ELF-1 (cell line): ENCODE measurements around the gene FAM241B.

Experiments used
- DNase-seq: peaks from one replicate; pipeline ENCODE4 v3.0.0-alpha.2; 2016; ENCODE audit warnings: low read depth, low spot score

Gene FAM241B

DNA sequence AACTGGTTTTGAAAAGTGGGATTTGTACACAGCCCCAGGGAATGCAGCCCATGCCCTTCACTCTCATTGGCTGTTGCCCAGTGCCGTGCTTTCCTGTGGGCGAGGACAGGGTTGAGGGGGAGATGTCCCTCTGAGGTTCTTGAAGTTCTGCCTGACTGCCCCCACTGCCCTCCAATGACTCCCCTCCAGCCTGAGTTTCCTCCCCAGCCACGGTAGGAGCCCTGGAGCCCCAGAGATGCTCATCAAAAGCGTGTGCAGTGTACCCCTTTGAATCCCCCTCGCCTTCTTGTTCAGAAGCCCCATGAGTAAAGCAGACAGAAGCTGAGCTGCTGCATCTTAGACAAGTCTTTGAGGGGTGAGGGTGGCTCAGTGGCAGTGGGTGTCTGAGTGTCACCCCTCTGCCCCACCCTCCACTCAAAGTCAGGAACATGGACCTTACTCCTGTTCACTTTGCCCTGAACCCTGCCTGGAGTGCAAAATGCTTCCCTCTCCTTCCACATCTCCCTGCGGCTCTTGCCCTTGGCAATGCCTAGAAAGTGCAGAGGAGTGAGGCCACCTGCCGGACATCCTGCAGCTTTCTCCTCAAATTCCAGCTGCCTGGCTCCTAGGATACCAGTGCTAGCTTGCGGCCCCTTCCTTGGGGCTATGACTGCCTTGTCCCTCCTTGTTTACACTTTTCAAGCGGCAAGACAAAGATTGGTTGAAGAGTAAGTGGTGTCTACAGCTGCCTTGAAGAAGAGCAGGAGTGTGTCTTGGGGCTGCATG lies 19.9 kb downstream of the FAM241B start:
- peak; percentile 91 for DNase-seq

DNA sequence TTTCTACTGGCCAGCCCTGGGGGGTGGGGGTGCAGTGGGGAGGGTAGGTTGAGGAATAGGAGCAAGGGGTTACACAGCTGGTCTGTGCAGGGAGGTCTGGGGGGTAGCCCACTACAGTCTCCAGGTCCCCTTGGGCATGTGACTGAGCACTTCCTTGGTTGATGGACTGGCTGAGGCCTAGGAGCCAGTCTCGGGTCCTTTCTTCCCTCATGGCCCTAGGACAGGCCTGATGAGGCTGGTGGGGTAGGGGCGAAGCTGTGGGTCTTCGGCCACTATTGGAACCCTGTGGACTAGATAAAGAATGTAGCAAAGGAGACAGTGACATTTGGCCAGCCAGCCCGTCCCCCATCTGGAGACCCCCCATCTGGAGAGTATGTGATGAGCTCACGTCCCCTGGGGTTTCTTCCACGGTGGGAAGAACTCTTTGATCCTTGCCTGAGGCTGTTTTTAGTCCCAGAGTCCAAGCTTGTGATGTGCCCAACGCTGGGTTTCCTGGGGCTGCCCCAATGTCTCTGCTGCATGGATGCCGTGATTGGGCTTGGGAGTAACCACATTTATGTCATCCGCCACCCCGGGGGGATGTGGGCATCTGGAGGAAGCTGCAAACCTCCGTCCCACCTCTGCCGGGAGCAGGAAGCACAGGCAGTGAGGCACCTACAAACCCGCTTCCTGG lies 20.7 kb downstream of the FAM241B start:
- DNase-seq, result no peak

DNA sequence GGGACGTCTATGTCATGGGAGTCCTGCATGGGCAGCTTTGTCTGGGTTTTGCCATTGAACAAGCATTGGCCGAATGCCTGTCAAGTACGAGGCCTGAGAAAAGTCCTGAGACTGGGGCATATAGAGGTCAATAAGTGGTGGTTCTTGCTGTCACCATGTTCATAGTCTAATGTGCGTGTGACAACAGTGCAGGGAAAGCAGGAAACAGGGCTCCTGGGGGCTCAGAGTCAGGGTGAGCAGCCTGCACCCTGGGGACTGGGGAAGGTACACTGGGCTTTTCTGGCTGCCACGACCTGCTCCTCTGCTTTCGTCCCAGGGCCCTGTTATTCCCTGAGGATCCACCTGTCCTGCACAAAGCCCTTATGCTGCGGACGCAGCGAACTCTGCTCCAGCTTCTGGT lies 21.3 kb downstream of the FAM241B start:
- no peak for DNase-seq

DNA sequence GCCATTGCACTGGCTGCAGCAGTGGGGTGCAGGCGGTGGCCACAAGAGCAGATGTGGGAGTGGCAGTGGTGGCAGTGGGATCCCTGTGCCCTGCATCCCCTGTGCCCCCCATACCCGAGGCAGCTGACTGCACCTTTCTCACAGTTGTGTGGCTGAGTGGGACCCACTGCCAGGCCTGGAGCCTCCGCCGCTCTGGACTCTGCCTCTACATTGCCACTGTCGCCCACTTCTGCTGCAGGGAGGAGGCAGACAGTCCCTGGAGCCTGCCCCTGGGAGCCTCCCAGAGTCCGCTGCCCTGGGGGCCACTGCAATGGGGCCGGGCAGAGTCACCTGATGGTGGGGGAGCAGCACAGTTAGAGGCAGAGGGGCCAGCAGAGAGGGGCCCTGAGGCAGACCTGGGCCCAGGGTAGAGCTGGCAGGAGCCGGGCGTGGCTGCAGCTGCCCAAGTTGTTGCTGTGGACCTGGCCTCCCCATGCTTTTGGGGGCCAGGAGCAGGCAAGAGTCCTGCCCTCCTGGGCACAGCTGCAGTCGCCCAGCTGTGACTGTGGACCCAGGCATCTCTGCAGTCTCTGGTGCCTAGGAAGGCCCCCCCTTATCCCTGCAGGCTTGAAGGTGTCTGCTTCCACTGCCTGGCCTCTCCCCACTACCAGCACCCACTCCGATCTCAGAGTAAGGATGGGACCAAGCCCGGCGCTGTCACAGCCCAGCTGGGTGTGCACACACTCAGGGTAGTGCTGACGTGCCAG lies 22.2 kb downstream of the FAM241B start:
- no peak for DNase-seq

DNA sequence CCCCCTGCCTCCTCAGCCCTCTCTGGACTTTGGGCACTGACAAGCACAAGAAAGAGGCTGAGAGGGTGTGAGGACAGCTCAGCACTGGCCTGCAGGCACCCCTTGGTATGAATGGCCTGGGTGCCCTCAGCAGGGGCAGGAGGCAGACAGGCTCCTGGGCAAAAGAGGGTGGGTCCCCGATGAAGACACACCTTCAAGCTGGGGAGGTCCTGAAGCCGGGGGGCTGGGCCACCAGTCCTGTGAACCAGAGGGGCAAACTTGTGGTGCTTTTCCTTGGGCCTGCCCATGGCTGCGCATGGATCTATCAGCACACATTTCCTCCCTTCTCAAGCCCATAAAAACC lies 22.8 kb downstream of the FAM241B start:
- no peak for DNase-seq

DNA sequence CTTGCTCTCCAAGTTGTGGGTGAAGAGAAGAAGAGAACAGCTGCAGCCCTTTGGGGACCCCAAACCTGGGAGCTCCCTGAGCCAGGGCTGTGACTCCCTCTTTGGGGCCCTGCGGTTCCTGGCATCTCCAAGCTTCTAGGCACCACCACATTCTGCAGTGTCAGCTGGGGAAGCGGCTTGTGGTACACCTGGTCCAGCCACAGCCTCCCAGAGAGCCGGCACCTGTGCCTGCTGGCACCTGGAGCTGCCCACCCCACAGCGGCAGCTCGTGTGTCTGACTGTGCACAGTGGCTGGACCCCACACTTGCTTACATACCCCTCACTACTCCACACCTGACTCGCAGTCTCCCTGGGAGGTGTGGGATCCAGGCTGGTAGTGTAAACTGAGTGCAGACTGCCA lies 23.5 kb downstream of the FAM241B start:
- no peak for DNase-seq

DNA sequence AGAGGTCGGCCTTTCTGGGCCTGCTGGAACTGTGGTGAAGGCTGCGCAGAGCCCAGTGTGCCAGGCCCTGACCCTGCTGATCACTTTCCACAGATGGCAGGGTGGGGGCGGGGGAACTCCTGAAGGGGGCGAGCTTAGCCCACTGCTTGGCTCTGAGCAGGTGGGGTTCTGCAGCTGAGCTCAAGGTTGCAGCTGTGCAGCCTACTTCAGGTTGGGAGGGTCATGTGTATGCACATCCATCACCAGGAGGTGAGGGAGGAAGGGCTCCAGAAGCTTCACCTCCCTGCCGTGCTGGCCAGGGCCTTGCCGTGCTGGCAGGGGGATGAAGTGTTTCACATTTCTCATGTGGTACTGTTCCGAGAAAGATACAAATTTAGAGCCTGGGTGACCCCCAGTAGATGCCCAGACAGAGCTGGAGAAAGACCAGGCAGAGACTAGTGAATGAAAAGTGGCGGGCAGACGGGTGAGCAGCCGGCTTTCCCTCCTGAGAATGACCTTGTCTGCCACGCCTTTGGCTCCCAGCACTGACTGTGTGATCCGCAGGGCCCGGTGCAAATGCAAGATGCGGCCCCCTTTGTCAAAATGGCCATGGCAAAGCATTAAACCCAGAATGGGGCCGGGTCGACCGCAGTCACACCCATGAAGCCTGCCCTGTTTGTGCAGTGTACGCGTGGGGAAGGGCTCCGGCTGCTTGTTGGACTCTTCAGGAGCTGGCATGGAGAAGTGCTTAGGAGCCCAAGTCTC lies 25.2 kb downstream of the FAM241B start:
- no peak for DNase-seq

DNA sequence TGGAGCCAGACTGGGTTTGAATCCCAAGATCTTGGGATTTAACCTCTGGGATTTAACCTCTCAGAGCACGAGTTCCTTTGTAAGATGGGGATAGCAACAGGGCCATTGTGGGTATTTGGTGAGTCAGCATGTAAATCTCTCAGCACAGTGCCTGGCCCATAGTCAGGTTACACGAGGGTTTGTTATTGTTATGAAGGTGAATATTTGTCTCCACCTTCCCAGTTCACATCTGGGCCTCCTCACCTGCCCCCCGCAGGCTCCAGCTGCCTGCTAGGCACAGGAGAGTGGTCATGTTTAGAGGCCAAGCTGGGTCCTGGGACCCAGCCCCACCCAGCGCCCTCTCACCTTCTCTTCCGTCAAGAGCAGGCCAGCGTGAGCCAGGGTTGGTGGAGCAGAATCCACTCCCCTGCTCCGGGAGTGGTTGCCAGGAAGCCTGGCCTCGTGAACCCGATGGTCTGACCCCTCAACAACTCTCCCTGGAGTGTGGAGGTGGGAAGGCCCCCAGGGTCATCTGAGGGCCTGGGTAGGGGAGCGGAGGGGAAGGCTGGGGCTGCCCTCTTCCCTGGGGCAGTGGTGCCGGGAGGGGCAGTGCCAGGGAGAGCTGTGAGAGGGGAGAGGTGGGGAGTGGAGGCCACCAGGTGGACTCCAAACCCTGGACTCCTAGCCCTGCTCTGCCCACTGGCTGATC lies 26.0 kb downstream of the FAM241B start:
- DNase-seq, result peak; percentile 41

DNA sequence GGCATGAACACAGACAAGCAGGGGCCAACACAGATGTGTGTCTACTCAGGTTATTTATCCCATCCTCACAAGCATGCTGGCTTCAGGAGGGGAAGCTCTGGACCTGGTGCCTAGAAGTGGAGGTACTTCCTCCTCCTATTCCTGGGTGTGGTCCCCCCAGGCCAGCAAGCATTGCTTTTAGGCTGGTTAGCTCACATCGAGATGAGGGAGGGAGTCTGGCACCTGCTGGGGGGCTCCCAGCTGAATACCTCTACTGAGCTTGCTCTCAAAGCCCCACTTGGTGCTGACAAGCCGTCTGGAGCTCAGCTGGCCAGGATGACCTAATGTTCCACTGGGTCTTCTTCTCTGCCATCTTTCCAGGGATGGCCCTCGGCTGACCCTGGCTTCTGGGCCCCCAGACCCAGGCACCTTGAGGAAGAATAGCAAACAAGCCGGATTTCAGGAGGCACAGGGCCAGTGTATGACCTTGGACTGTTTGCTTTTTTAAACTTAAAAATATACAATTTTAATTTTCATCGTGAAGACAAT lies 26.8 kb downstream of the FAM241B start:
- no peak for DNase-seq

DNA sequence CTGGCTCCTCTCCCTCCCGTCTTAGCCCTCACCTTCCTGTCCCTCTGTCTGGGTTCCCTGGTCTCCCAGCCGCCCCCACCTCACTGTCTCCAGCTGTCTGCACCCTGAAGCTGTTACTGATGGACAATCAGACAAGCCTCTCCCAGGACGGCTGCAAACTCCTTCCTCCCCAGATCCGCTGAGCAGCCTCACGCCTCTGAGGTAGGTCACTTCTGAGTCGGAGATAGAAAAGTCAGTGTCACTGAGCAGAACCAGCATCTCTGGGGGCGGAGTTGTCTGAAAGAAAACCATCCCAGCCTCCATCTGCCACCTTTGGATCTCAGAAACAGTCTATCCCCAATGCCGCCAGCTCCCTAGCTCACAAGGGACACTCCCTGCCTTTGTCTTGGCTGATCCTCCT lies 27.4 kb downstream of the FAM241B start:
- no peak for DNase-seq

DNA sequence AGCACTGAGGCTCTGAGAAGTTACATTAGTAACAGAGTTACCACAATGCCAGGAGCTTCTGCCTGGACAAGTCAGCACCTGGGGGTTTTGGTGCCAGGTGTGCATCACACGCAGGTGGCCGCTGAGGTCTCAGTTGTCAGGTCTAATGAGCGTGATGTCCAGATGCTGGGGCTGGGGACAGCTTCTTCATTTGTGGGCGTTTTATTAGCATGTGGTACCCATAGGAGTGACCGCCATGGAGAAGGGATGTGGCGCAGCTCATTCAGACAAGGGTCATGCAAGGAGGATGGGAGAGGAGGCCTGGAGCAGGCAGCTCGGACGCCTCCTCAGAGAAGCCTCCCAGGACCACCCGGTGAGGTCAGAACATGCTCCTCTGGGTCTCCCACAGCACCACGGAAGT lies 27.8 kb downstream of the FAM241B start:
- no peak for DNase-seq

DNA sequence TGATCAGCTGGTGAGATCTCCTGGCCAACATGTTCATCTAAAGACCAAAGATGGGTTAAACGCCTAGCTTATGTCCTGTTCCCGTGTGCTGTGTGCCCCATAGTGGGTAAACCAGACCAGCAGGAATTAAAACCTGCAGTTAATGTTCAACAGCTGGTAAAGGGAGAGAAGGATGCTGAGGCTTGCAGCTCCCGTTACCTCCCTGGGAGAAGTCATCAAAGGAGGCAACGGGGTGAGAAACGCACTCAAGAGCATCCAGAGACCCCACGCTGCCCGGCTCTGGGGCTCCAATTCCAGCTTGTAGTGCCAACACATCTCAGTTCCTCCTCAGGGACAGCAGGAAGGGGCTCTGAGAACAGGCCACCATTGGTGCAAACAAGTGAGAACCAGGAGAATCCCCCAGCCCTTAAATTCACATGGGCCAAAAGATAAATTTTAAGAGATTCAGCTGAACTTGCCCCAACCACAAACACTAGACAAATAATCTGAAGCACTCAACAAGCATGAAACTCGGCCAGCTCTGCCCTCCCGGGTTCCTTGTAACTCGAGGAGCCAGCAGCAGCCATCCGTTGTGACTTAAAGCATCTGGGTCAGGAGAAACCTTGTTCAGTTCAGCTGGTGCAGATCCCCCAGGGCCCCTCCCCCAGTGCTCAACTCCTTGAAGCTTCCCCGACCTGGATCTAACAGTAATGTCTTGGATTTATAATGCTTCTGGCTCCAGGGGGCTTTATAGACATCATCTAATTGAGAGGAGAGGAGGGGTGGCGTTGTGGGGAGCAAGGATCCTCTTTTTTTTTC lies 29.4 kb downstream of the FAM241B start:
- no peak for DNase-seq

DNA sequence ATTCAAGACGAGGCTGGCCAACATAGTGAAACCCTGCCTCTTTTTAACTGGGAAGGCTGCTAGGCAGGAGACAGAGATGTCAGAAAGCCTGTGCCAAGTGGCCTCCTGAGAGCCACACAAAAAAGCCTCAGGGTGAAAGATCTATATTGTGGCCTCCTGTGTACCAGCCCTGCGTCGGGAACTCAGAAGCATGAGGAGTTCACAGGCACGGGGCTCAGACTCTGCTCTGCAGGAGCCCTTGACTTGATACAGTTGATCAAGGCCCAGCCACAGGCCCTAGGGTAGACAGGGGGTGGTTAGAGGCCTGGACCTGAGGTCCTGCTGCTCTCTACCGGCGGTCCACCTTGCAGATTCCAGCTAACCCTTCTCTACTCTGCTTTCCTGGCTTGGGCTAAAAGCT lies 30.2 kb downstream of the FAM241B start:
- no peak for DNase-seq

DNA sequence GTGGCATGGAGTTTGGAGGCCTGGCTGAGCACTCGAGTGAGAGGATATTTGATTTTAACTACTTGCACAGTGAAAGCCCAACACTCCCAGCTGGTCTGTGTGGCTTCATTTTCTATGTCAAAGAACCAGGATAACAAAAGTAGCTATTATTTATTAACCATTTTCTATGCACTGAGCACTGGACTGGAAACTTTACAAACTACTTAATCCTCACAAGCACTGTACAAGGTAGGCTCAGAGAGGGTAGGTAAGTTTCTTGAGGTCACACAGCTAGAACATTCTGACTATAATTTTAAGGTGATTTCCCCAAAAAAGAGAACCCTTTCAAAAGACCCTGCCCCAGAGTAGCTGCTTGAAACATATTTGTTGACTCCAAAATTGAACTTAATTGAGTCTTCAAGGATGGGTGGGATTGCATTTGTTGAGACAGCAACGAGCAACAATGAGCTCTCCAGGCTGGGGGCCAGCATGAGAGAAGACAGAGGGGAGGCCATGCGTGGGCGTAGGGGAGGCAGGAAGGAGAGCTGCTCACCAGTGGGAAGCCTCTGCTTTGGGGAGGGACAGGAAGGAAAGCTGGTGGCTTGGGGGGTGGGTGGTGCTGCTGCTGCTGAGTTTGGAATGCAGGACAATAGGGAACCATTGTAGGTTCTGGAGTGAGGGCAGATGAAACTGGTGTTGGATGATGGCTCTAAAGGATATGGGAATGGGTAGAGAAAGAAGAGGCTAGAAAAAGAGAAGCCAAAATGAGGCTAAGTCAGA lies 31.5 kb downstream of the FAM241B start:
- DNase-seq, result no peak

DNA sequence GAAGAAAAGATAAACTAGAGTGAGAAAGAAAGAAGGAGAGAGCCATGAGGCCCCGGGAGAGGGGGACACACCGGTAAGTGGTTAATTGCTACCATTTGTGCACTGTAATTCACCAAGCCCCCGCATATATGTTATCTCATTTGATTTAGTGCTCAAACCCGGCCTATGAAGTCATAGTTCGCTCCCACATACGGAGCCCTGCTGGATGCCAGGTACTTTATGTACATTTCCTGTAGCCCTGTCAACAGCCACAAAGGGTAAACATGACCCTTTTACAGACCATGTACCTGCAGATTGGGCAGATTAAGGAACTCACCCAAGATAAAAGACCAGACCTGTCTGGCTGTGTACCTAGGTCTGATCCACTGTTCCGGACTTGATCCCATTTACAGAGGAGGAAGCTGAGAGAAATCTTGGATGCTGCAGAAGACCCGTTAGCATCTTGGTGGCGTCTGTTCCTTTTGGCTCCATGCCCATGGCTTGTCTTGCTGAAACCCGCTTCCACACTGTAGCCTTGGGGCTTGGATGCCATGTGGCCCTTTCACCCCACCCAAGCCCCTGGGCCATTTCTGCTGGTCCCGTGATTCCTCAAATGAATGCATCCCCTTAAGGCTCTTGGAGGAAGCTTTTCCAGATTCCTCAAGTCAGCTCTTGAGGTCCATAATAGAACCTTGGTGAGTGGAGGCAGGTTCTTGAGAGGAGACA lies 32.3 kb downstream of the FAM241B start:
- DNase-seq, result peak; percentile 47

DNA sequence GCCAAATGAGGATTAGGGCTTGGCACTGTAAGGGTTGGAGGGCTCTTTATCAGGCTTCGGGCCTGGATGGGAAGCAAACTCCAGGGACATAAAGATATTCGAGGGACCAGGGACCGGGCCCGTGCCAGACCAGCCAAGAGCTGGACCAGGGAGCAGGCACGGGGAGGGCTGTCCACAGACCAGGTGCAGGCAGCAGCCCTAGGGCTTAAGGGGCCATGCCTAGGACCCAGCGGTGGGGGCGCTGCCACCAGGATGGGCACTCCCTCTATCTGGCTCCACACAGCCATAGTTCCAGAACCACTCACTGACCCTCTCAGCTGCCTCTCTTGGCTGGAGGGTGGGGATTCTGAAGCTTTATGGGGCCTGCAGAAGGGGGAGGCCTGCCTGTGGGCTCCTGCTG lies 32.9 kb downstream of the FAM241B start:
- DNase-seq, result no peak

DNA sequence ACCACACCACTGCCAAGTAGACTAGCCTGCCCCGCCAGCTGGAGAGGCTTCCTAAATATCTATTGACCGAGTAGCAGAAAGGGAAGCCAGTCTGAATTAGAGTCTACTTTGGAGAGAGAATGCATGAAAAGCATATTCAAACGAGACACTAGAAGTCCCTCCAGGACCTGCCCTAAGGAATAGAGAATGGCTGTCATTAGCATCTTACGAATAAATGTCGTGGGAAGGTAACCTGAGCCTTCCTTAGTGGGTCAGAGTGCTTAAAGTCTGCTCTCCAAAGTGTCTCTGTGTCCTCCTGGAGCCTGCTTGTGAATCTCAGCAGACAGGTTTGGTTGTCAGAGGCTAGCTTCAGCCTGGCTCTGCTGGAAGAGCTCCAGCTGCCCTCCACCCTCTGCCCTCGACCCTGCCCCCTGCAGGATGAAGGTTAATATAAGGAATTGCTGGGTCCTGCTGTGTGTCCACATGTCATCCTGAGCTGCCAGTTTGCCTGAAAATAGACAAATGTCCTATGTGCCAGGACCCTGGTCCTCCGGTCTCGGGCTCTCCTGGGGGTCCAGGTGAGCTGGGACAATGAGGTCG lies 33.4 kb downstream of the FAM241B start:
- DNase-seq, result peak; percentile 71

DNA sequence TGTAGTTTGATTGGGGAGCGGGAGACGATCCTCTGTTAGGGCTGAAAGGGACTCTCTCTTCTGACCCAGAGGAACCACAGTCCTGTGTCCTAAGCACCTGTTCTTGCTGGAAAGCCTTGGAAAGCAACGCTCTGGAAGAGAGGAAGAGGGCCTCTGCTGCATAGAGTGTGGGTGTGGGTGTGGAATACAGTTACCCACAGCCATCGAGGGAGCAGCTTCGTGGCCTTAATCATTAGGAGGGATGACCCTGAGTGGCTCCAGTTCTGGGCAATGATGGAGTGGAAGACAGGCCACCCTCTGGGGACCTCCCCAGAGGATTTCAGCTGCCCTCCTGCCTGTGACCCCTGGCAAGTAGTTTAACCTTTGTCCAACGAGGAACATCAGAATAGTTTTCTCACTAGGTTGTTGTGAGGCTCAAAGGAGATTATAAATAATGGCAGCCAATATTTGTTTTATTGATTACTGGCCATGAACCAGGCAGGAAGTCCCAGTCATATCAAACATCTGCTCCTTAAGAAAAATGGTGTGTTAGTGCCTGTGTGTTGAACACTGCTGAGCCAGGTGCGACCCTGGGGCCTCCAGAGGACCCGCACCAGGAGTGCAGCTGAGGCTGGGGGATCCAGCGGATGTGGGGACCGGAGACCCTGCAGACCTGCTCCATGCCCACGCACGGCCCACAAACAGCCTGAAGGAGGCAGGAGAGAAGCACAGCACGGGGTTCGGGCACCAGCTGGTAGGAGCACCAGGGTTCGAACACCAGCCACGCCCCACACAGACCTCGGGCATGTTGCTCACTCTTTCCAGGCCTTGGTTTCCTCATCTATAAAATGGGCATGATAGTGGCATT lies 35.6 kb downstream of the FAM241B start:
- no peak for DNase-seq
